Renal cortex interstitium (tissue), 11 donors: ENCODE data around the gene SLC38A3. TPM values are rescaled to one million over a fixed set of nuclear protein-coding genes. Genes with fewer than 3 reads are reported as not detected.
"Not testable (repeated sequence)": the region's sequence is repeated elsewhere in the genome, so short reads cannot be mapped to it uniquely, and the experiment has no call there.

Experiments
- DNase-seq, 11 donors: peaks; one replicate each; pipeline ENCODE4 v3.0.0-alpha.2; 2013; ENCODE audit warnings: low read depth in 9 of 11, low spot score in 4 of 11; ENCODE audit errors: extremely low read depth in 1 of 11
- polyA plus RNA-seq, 3 donors: library from polyadenylated mRNA; unstranded; fragments of 120-200 nt; gene quantifications; one replicate each; pipeline ENCODE4 v1.2.1, GENCODE V29; 2013; ENCODE audit not compliant: insufficient read length in 3 of 3

SLC38A3 gene
- polyA plus RNA-seq, 3 donors = 7.2 to 7.3 (median 7.2) TPM

GRCh38 chr3:50239649-50240048 is 34.6 kb downstream of the SLC38A3 start:
- DNase-seq = no peak

DNA sequence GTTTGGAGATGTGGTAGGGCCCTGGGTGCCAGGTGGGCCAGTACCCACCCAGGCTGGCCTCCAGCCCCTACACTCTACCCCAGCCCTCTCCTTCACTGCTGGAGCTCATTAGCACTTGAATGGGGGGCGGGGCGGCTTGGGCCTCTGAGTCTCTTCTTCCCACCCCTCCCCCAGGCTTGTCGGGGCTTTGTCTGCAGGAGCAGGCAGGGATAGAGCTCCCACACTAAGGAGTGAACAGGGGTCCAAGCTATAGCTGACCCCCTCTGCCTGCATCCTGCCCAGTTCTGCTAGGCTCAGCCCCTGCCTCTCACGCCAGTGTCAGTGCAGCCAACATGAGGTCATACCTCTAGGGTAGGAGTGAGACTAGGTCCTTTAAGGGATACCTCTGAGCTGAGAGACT is 36.1 kb downstream of the SLC38A3 start:
- DNase-seq = no peak

DNA sequence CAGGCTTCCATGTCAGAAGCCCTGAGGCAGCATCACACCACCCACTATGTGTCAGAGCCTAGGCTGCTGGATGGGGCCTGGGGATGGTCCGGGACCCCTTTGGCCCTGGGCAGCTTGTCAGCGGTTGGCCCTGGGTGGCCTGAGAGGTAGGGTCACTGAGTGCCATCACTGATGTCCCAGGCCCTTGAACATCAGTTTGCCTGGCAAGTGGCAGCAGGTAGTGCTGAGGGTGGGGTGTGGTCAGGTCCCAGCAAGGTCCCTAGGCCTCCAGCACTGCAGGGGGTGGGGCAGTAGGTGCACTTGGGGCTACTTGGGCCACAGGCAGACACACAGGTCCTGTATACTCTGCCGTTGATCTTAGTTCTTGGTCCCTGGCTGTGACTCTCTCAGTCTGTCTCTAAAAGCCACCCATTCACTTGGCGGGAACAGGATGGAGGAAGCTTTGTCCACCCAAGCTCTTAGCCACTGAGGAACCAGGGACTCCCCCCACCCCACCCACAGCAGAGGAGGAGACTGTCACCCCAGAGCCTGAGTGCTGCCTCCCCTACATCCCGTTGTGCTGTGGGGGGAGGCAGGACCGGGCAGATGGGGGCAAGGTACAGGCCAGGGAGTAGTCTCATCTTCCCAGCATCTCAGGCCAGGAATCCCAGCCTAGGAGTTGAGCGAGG is 36.8 kb downstream of the SLC38A3 start:
- DNase-seq = no peak

- DNase-seq = no peak
Measured at GRCh38 chr3:50242381-50242770, 37.3 kb downstream of the SLC38A3 start.

DNA sequence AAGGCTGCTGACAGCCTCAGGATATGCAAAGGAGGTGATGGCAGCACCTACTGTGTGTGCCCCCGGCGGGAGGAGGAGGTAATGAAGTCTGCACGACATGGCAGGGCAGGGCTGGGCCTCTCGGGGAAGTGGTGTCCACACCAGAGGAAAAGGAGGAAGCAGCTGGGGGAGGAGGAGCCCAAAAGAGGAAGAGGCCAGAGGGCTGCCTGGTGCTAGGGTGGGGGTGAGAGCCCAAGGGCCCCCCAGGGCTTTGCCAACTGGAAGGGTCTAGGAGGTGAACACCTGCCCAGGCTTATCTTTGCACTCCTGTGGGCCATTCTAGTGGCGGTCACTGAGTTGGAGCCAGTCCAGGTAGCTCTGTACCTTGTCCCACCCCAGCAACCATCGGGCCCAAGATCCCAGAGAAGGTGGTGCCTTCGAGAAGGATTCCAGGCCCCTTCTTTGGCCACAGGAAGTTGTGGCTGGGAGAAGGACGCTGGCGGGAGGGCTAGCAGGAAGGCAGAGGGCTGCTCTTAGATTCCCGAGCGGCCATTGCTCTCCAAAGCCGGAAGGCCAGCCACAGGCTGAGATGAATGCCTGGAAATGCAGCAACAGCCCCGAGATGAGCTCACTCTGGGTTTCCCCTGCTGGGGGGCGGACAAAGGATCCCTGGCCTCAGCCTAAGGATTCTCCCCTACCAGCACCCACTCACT is 37.9 kb downstream of the SLC38A3 start:
- DNase-seq = no peak

GRCh38 chr3:50243543-50243895 is 38.4 kb downstream of the SLC38A3 start:
- DNase-seq = no peak

- DNase-seq = not testable (repeated sequence)
Measured at GRCh38 chr3:50244813-50245212, 39.7 kb downstream of the SLC38A3 start.

GRCh38 chr3:50245251-50245745 is 40.2 kb downstream of the SLC38A3 start:
- DNase-seq = no peak

- DNase-seq = peak in 9 of 11 donors; percentile 73 to 91 (median 88)
Measured at GRCh38 chr3:50245831-50246516, 40.9 kb downstream of the SLC38A3 start.

- no peak for DNase-seq
Measured at GRCh38 chr3:50246517-50246954, 41.5 kb downstream of the SLC38A3 start.

DNA sequence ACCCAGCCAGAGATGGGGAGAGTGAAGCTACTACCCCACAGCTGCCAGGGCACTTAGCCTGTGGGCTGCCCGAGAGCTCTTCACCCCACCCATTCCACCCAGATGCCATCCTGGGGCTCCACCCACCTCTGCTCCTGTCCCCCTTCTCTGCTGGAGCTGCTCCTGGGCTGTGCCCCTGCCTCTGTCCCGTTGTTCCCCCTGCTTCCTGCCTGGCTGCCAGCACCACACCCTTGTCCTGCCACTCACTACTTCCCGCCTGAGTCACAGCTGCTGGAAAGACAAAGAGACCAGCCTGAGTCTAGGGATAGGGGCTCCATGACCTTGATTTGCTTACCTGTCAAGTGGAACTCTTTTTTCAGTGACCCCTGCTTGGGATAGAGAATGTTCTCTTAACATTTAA is 43.3 kb downstream of the SLC38A3 start:
- no peak for DNase-seq

DNA sequence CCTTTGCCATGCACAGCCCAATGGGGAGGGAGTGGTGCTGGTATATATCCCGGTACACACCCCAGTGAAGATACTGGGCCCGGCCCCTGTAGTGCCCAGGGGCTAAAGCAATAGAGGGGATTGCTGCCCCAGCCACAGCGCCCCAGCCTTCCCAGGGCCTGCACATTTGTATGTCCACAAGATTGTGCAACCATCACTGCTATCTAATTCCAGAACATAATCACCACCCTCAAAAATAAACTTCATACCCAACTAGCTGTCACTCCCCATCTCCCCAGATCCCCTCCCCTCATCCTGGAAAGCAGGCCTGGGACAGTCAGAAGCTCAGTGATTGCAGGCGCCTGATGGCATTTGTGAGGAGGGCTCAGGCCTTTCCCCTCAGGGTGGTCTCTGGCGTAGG is 44.4 kb downstream of the SLC38A3 start:
- no peak for DNase-seq

- no peak for DNase-seq
Measured at GRCh38 chr3:50250514-50250913, 45.4 kb downstream of the SLC38A3 start.

DNA sequence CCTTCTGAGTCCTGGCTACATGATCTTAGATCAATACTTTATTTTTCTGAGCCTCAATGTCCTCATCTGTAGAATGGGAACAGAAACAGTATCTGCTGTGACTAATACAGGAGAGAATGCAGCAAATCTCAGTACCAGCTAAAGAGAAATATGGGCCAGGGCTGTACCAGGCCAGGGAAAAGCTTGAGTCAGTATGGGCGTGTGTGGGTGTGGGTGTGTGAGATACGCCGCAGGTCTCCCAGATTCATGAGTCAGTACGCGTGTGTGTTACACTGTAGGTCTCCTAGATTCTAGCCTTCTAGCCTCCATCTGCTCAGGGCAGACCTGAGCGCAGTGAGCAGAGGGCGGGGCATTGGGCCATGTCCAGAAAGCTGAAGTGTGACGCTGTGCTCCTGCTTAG is 46.1 kb downstream of the SLC38A3 start:
- no peak for DNase-seq

DNA sequence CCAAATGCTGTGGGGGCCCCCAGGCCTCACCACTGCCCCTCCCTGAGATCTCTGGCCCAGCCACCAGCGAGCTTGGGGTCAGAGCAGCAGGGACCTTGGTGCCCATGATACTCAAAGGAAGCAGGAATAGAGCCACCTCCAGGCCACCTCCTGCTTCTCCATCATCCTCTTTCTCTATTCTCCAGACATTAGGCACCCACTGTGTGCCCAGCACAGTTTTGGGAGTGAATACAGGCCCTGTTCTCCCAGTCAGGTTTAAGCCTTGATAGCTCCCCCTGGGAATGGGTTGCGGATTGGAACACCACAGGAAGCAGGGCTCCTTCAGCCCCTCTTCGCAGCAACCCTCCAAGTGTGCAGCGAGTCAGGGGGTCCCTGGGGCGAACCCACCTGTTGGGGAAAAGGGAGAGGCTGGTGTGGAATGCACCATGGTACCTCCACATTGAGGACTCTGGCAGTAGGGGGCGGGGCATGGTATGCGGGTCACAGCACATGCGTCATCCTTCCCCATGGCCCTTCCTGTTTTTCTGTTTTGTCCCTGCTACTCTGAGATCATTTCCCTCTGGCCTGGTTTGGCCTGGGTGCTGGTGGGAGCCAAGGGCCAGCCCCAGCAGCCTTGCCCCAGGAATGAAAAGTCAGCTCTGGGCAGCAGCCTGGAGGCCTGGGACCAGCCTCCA is 49.6 kb downstream of the SLC38A3 start:
- no peak for DNase-seq

GRCh38 chr3:50255251-50255615 is 50.2 kb downstream of the SLC38A3 start:
- no peak for DNase-seq

DNA sequence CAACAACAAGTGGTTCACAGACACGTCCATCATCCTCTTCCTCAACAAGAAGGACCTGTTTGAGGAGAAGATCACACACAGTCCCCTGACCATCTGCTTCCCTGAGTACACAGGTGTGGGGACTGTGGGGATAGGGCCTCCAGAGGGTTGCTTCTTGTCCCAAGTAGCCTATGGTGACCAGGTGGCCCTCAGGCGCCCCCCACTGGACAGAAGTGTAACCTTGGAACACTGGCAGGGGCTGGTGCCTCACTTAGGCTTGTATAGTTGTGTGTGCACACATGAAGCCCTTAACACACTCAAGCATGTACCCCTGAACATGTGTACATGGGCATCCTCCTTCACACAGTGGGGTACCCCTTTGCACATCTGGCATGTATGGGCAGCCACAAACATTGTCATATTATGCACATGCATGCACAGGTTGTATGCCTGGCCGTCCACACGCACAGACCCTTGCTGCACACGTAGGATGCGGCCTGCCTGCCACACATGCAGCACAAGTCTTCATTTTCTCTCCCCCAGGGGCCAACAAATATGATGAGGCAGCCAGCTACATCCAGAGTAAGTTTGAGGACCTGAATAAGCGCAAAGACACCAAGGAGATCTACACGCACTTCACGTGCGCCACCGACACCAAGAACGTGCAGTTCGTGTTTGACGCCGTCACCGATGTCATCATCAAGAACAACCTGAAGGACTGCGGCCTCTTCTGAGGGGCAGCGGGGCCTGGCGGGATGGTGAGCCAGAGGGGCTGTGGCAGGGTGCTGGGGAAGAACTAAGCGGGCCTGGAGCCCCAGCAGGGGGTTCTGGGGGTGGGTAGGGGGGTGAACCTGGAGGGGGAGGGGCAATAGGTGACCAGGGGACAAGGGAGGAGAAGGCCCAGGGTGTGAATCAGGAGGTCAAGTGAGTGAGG is 52.2 kb downstream of the SLC38A3 start:
- no peak for DNase-seq

DNA sequence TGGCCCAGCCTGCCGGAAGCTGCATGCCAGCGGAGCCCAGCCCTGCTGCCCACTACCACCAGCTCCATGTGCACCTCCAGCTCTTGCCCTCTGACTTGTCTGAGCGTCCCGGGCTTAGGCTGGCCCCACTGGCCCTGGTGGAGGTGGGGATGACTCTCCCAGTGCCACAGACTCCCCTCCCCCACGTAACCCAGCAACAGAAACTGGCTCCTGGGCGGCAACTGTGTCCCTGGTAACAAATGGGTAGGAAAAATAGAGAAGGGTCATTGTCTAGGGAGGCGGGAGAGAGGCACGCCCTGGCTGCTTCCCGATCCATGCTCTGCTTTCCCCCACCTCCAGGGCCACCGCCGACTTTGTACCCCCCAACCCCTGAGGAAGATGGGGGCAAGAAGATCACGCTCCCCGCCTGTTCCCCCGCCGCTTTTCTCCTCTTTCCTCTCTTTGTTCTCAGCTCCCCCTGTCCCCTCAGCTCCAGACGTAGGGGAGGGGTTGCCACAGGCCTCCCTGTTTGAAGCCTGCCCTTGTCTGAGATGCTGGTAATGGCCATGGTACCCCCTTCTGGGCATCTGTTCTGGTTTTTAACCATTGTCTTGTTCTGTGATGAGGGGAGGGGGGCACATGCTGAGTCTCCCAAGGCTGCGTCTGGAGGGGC is 53.1 kb downstream of the SLC38A3 start:
- DNase-seq = no peak
